OCI-LY1 (cell line): Measurements from ENCODE around the gene POLR1F.

ENCODE experiments used
- EZH2 ChIP-seq: fragments of 200-600 bp; sonication (generic), shearing (Covaris generic); IDR thresholded peaks from 2 replicates; pipeline ENCODE4 v1.8.0; 2017; ENCODE audit warnings: borderline replicate concordance, mixed run types, mild to moderate bottlenecking, antibody characterized with exemption, low read length, moderate library complexity, mixed read lengths
- TF ChIP-seq, protein P1 (sequence below): fragments of 200-600 bp; sonication (generic), shearing (Covaris generic); IDR thresholded peaks from 2 replicates; pipeline ENCODE4 v1.5.1; 2017; ENCODE audit warnings: mild to moderate bottlenecking, antibody characterized with exemption, low read length, moderate library complexity, mixed read lengths

DNA sequence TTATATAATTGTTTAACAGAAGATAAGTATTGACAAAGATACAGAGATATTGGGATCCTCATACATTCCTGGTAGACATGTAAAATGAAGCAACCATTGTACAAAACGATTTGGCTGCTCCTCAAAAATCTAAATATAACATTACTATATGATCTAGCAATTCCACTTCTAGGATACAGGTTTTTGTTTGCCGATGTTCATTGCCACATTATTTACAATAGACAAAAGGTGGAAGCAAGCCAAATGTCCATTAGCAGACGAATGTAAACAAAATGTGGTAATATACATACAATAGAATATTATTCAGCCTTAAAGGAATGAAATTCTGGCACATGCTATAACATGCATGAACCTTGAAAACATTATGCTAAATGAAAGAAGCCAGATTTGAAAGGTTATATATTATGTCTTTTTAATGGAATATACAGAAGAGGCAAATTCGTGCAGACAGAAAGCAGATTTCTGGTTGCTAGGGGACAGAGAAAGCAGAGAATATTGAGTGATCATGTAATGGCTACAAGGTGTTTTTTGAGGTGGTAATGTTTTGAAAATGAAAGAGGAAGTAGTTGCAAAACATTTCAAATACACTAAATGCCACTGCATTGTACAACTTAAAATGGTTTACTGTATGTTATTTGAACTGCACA lies 44.9 kb downstream of the POLR1F start:
- TF ChIP-seq, protein P1, sequence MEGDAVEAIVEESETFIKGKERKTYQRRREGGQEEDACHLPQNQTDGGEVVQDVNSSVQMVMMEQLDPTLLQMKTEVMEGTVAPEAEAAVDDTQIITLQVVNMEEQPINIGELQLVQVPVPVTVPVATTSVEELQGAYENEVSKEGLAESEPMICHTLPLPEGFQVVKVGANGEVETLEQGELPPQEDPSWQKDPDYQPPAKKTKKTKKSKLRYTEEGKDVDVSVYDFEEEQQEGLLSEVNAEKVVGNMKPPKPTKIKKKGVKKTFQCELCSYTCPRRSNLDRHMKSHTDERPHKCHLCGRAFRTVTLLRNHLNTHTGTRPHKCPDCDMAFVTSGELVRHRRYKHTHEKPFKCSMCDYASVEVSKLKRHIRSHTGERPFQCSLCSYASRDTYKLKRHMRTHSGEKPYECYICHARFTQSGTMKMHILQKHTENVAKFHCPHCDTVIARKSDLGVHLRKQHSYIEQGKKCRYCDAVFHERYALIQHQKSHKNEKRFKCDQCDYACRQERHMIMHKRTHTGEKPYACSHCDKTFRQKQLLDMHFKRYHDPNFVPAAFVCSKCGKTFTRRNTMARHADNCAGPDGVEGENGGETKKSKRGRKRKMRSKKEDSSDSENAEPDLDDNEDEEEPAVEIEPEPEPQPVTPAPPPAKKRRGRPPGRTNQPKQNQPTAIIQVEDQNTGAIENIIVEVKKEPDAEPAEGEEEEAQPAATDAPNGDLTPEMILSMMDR = no peak
- TF ChIP-seq EZH2 = no peak
